Esophagus (tissue), 2 donors: ENCODE results near the gene ZNF622. TPM values are rescaled to one million over a fixed set of nuclear protein-coding genes. Genes with fewer than 3 reads are reported as not detected.

Experiments used
- H3K27ac ChIP-seq, 2 donors: one replicate each; pipeline ENCODE4 v1.5.1; 2013; ENCODE audit warnings: low read depth in 2 of 2, mild to moderate bottlenecking in 2 of 2, inconsistent platforms in 1 of 2, low read length in 1 of 2, moderate library complexity in 1 of 2
- H3K27me3 ChIP-seq, 2 donors: one replicate each; pipeline ENCODE4 v1.6.1; 2013; ENCODE audit warnings: low read length in 2 of 2, control low read depth in 1 of 2, mild to moderate bottlenecking in 1 of 2; ENCODE audit not compliant: insufficient read depth in 2 of 2, control insufficient read depth in 1 of 2
- H3K36me3 ChIP-seq, 2 donors: one replicate each; pipeline ENCODE4 v1.6.1; 2013; ENCODE audit warnings: low read length in 1 of 2; ENCODE audit not compliant: control insufficient read depth in 2 of 2, insufficient read depth in 2 of 2
- H3K4me1 ChIP-seq, 2 donors: one replicate each; pipeline ENCODE4 v1.6.1; 2013; ENCODE audit warnings: low read length in 1 of 2; ENCODE audit not compliant: control insufficient read depth in 2 of 2, insufficient read depth in 2 of 2
- H3K4me3 ChIP-seq, 2 donors: one replicate each; pipeline ENCODE4 v1.5.1; 2013; ENCODE audit warnings: low read length in 2 of 2, mild to moderate bottlenecking in 2 of 2, low read depth in 1 of 2, moderate library complexity in 1 of 2
- H3K9me3 ChIP-seq, 2 donors: one replicate each; pipeline ENCODE4 v1.6.1; 2013; ENCODE audit warnings: mild to moderate bottlenecking in 2 of 2, low read depth in 1 of 2, low read length in 1 of 2, moderate library complexity in 1 of 2; ENCODE audit not compliant: control insufficient read depth in 2 of 2, insufficient read depth in 1 of 2
- WGBS, 2 donors: extraction: QIAGEN DNeasy Blood & Tissue Kit; methylation state at CpG; one replicate each; pipeline ENCODE4 v1.1.7; 2013; 5-methylcytosine and 5-hydroxymethylcytosine counted together
- polyA plus RNA-seq, 2 donors: library from polyadenylated mRNA; stranded (reverse); fragments of 200-250 nt; gene quantifications; one replicate each; pipeline ENCODE4 v1.2.3, GENCODE V29; 2013
- donor health status: healthy with polysubstance abuse.
- donor health status: Bipolar disorder and iron deficiency.

Gene ZNF622
- polyA plus RNA-seq, 2 donors = 7.7 to 16.6 TPM

GRCh38 chr5:16414861-16415260 is 50.7 kb downstream of the ZNF622 start:
- H3K36me3 ChIP-seq = no peaks in the 10 kb centered on the region
- no peaks in the 10 kb centered on the region for H3K4me1 ChIP-seq
- H3K27ac ChIP-seq = no peak overlapping the region
- H3K27me3 ChIP-seq = no peaks in the 10 kb centered on the region
- WGBS, 2 donors = 77 to 82% methylated on average over 2 of the region's 2 CpGs
- no peaks in the 10 kb centered on the region for H3K9me3 ChIP-seq
- H3K4me3 ChIP-seq = no peak overlapping the region

- no peak overlapping the region for H3K4me3 ChIP-seq
- no peaks in the 10 kb centered on the region for H3K9me3 ChIP-seq
- H3K27ac ChIP-seq = no peak overlapping the region
- H3K36me3 ChIP-seq = no peaks in the 10 kb centered on the region
- no peaks in the 10 kb centered on the region for H3K4me1 ChIP-seq
- 32 to 50% methylated on average over 1 of the region's 1 CpG for WGBS, 2 donors
- H3K27me3 ChIP-seq = no peaks in the 10 kb centered on the region
Observed at GRCh38 chr5:16413166-16413860, 52.3 kb downstream of the ZNF622 start.

DNA sequence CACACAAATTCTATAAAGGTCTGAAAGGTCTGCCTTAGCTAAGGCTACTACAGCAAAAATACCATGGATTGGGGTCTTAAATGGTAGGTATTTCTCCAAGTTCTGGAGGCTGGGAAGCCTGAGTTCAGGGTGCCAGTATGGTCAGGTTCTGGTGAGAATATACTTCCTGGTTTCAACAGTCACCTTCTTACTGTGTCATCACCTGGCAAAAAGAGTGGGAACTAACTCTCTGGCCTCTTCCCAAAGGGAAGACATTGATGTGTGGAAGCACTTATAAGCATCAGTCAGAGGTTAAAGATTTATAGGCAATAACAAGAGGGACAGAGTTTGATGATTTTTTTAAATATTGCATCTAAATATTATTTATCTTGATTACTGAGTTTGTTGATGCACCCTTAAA is 53.0 kb downstream of the ZNF622 start:
- no peak overlapping the region for H3K27ac ChIP-seq
- H3K4me3 ChIP-seq = no peak overlapping the region
- H3K4me1 ChIP-seq = no peaks in the 10 kb centered on the region
- H3K9me3 ChIP-seq = no peaks in the 10 kb centered on the region
- H3K27me3 ChIP-seq = no peaks in the 10 kb centered on the region
- H3K36me3 ChIP-seq = no peaks in the 10 kb centered on the region

- H3K27me3 ChIP-seq = no peaks in the 10 kb centered on the region
- WGBS, 2 donors = 76 to 82% methylated on average over 3 of the region's 3 CpGs
- no peaks in the 10 kb centered on the region for H3K9me3 ChIP-seq
- H3K4me1 ChIP-seq = no peaks in the 10 kb centered on the region
- H3K4me3 ChIP-seq = no peak overlapping the region
- H3K36me3 ChIP-seq = no peaks in the 10 kb centered on the region
- H3K27ac ChIP-seq = no peak overlapping the region
Observed at GRCh38 chr5:16411741-16412455, 53.7 kb downstream of the ZNF622 start.

- Histone ChIP-seq H3K27me3 (no peaks in the 10 kb centered on the region), H3K4me1 (no peaks in the 10 kb centered on the region), H3K36me3 (no peaks in the 10 kb centered on the region), H3K27ac (no peak overlapping the region), H3K9me3 (no peaks in the 10 kb centered on the region), H3K4me3 (no peak overlapping the region)
- WGBS, 2 donors = 78 to 84% methylated on average over 9 of the region's 9 CpGs
Observed at GRCh38 chr5:16411235-16411634, 54.4 kb downstream of the ZNF622 start.

- Histone ChIP-seq H3K9me3 (no peaks in the 10 kb centered on the region), H3K4me1 (no peaks in the 10 kb centered on the region), H3K27ac (no peak overlapping the region), H3K4me3 (no peak overlapping the region), H3K36me3 (no peaks in the 10 kb centered on the region), H3K27me3 (no peaks in the 10 kb centered on the region)
- 65% methylated on average over 2 of the region's 2 CpGs for WGBS, 2 donors
Observed at GRCh38 chr5:16410338-16410737, 55.3 kb downstream of the ZNF622 start.

GRCh38 chr5:16406630-16407029 is 59.0 kb downstream of the ZNF622 start:
- Histone ChIP-seq H3K27ac (no peak overlapping the region), H3K9me3 (no peaks in the 10 kb centered on the region), H3K4me3 (no peak overlapping the region), H3K4me1 (no peaks in the 10 kb centered on the region), H3K27me3 (no peaks in the 10 kb centered on the region), H3K36me3 (no peaks in the 10 kb centered on the region)
- 80 to 93% methylated on average over 1 of the region's 1 CpG for WGBS, 2 donors

DNA sequence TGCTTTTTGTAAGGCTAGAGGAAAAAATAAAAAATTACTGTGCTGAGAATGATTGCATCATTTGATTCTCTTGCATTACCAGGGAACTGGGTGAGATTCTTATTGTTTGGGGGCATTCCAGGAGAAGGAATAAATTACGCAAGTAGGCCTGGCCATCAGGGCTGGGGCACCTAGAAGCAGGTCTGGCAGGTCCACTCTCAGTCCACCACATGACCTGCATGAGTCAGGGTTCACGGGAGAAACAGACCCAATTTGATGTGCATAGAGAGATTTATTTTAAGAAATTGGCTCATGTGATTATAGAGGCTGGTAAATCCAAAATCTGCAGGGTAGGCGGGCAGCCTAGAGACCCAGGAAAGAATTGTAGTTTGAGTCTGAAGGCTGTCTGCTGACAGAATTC is 59.6 kb downstream of the ZNF622 start:
- H3K4me1 ChIP-seq = no peaks in the 10 kb centered on the region
- WGBS, 2 donors = 71 to 86% methylated on average over 3 of the region's 3 CpGs
- H3K36me3 ChIP-seq = no peaks in the 10 kb centered on the region
- no peak overlapping the region for H3K4me3 ChIP-seq
- H3K27me3 ChIP-seq = no peaks in the 10 kb centered on the region
- H3K27ac ChIP-seq = no peak overlapping the region
- no peaks in the 10 kb centered on the region for H3K9me3 ChIP-seq
